HepG2 (cell line): Measurements from ENCODE around the gene ORC3. TPM values are rescaled to one million over a fixed set of nuclear protein-coding genes. Genes with fewer than 3 reads are reported as not detected.

Experiments used
- CEBPG ChIP-seq: IDR thresholded peaks from 2 replicates; pipeline ENCODE4 v1.6.1; 2016
- CREM ChIP-seq, 2 experiments: sonication (generic) in 1 of 2; formaldehyde crosslinking in 1 of 2; IDR thresholded peaks; 2 replicates each; pipeline versions ENCODE4 v1.4.0 to v1.6.1; 2016 to 2020; ENCODE audit warnings: antibody characterized with exemption in 1 of 2, mild to moderate bottlenecking in 1 of 2, missing genetic modification reagents in 1 of 2
- FIP1L1 ChIP-seq: fragments of 200-400 bp; formaldehyde crosslinking; IDR thresholded peaks from 2 replicates; pipeline ENCODE4 v1.6.1; 2018; ENCODE audit warnings: low read depth, mild to moderate bottlenecking, low read length, moderate library complexity, borderline replicate concordance; ENCODE audit not compliant: insufficient read depth
- FOXO1 ChIP-seq: sonication (generic); formaldehyde crosslinking; IDR thresholded peaks from 2 replicates; pipeline ENCODE4 v1.4.0; 2020; ENCODE audit warnings: missing genetic modification reagents
- IRF2 ChIP-seq: IDR thresholded peaks from 2 replicates; pipeline ENCODE4 v1.6.1; 2018; ENCODE audit warnings: missing genetic modification reagents, missing compliant biosample characterization
- ISL2 ChIP-seq: sonication (generic); formaldehyde crosslinking; IDR thresholded peaks from 2 replicates; pipeline ENCODE4 v1.5.0; 2020; ENCODE audit warnings: missing genetic modification reagents
- JUNB ChIP-seq: sonication (generic); formaldehyde crosslinking; IDR thresholded peaks from 2 replicates; pipeline ENCODE4 v1.8.0; 2022; ENCODE audit warnings: missing genetic modification reagents, mild to moderate bottlenecking, borderline replicate concordance
- KDM6A ChIP-seq: IDR thresholded peaks from 2 replicates; pipeline ENCODE4 v1.6.1; 2016; ENCODE audit warnings: low read depth
- KLF6 ChIP-seq: IDR thresholded peaks from 2 replicates; pipeline ENCODE4 v1.8.0; 2016; ENCODE audit warnings: missing biosample characterization, missing genetic modification reagents
- MIER2 ChIP-seq: IDR thresholded peaks from 2 replicates; pipeline ENCODE4 v1.6.1; 2016; ENCODE audit warnings: missing biosample characterization, missing genetic modification reagents
- NBN ChIP-seq: fragments of 450-650 bp; conservative IDR thresholded peaks from 2 replicates; pipeline ENCODE4 v1.6.1; 2017
- NONO ChIP-seq, 2 experiments: fragments of 450-650 bp in 1 of 2; sonication (generic) in 1 of 2; formaldehyde crosslinking in 1 of 2; IDR thresholded peaks in 1 of 2; conservative IDR thresholded peaks in 1 of 2; 2 replicates each; pipeline versions ENCODE4 v1.6.1 to v1.8.0; 2017 to 2022; ENCODE audit warnings: mild to moderate bottlenecking in 1 of 2, missing genetic modification reagents in 1 of 2, moderate library complexity in 1 of 2
- PBX3 ChIP-seq: sonication (generic); formaldehyde crosslinking; IDR thresholded peaks from 2 replicates; pipeline ENCODE4 v1.8.1; 2023; ENCODE audit warnings: missing genetic modification reagents, inconsistent platforms, borderline replicate concordance
- PHF20 ChIP-seq: sonication (generic); formaldehyde crosslinking; IDR thresholded peaks from 2 replicates; pipeline ENCODE4 v1.5.0; 2020; ENCODE audit warnings: mild to moderate bottlenecking, missing genetic modification reagents
- POLR2G ChIP-seq: fragments of 200-400 bp; formaldehyde crosslinking; IDR thresholded peaks from 2 replicates; pipeline ENCODE4 v1.6.1; 2018; ENCODE audit warnings: mild to moderate bottlenecking, low read depth, low read length, moderate library complexity
- PPARG ChIP-seq: conservative IDR thresholded peaks from 2 replicates; pipeline ENCODE4 v1.6.1; 2016; ENCODE audit warnings: missing biosample characterization, missing genetic modification reagents
- RAD21 ChIP-seq: fragments of 450-650 bp; formaldehyde crosslinking; IDR thresholded peaks from 2 replicates; pipeline ENCODE4 v1.5.0; 2020; ENCODE audit warnings: mild to moderate bottlenecking
- RBM22 ChIP-seq: fragments of 200-400 bp; formaldehyde crosslinking; optimal IDR thresholded peaks from 2 replicates; pipeline ENCODE3; 2017; ENCODE audit warnings: mild to moderate bottlenecking, low read length, moderate library complexity
- SALL2 ChIP-seq: sonication (generic); formaldehyde crosslinking; IDR thresholded peaks from 2 replicates; pipeline ENCODE4 v1.8.1; 2023; ENCODE audit warnings: mild to moderate bottlenecking, missing genetic modification reagents, inconsistent platforms
- SMAD9 ChIP-seq: sonication (generic); formaldehyde crosslinking; IDR thresholded peaks from 2 replicates; pipeline ENCODE4 v1.5.1; 2020; ENCODE audit warnings: mild to moderate bottlenecking, missing genetic modification reagents
- SMYD3 ChIP-seq: sonication (generic); formaldehyde crosslinking; IDR thresholded peaks from 2 replicates; pipeline ENCODE4 v1.8.1; 2023; ENCODE audit warnings: mild to moderate bottlenecking, missing genetic modification reagents
- SNAI1 ChIP-seq: sonication (generic); formaldehyde crosslinking; IDR thresholded peaks from 2 replicates; pipeline ENCODE4 v1.5.0; 2020; ENCODE audit warnings: mild to moderate bottlenecking, missing genetic modification reagents, borderline replicate concordance
- TCF7 ChIP-seq: sonication (generic); IDR thresholded peaks from 2 replicates; pipeline ENCODE4 v1.6.1; 2016; ENCODE audit warnings: antibody characterized with exemption, low read depth
- THAP11 ChIP-seq: IDR thresholded peaks from 2 replicates; pipeline ENCODE4 v1.6.1; 2016; ENCODE audit warnings: missing biosample characterization, missing genetic modification reagents
- ZNF570 ChIP-seq: sonication (generic); formaldehyde crosslinking; IDR thresholded peaks from 2 replicates; pipeline ENCODE4 v1.4.0; 2020; ENCODE audit warnings: mild to moderate bottlenecking, missing genetic modification reagents, borderline replicate concordance
- ZSCAN25 ChIP-seq: sonication (generic); formaldehyde crosslinking; IDR thresholded peaks from 2 replicates; pipeline ENCODE4 v1.8.0; 2022; ENCODE audit warnings: mild to moderate bottlenecking, missing genetic modification reagents
- polyA plus RNA-seq, 8 experiments: library from polyadenylated mRNA; depleted of rRNA in 3 of 8; stranded (reverse) in 7 of 8; unstranded in 1 of 8; fragments of >200 nt; fragmentation: Illumina TruSeq in 4 of 8; extraction: Trizol in 4 of 8; gene quantifications; 2 replicates each; pipeline versions ENCODE4 v1.2.1 to v1.2.3, GENCODE V29; 2011 to 2016; ENCODE audit warnings: low read depth in 4 of 8, missing spikeins in 1 of 8, mixed read lengths in 1 of 8; ENCODE audit not compliant: insufficient read depth in 1 of 8
- total RNA-seq, 5 experiments: library from RNA; depleted of rRNA; stranded (reverse); fragments of >200 nt; fragmentation: Illumina TruSeq; extraction: Trizol; gene quantifications; 2 replicates each; pipeline ENCODE4 v1.2.3, GENCODE V29; 2016; ENCODE audit warnings: low read depth in 1 of 5
- TF ChIP-seq, protein P1 (sequence below): sonication (generic); formaldehyde crosslinking; IDR thresholded peaks from 2 replicates; pipeline ENCODE4 v1.4.0; 2020; ENCODE audit warnings: mild to moderate bottlenecking, missing genetic modification reagents
- TF ChIP-seq, protein P2 (sequence below): sonication (generic); formaldehyde crosslinking; IDR thresholded peaks from 2 replicates; pipeline ENCODE4 v1.5.1; 2020; ENCODE audit warnings: mild to moderate bottlenecking, moderate library complexity, missing genetic modification reagents

Gene ORC3
- total and polyA plus RNA-seq, 2 of the 13 experiments (the other 11 are each of a cell fraction or from before 2014, with no cell fraction given), result 21.8 to 43.5 TPM

GRCh38 chr6:87583822-87584221, 6.1 kb upstream of the ORC3 start (continued):
- TF ChIP-seq KDM6A (0 out of 2 replicates have a peak, but pooled peaks have one; percentile 20), CEBPG (CRISPR knock-in tag) (peak; percentile 53; the same call in 1 of the 2 replicates), PBX3 (CRISPR knock-in tag) (no peak), ZNF570 (CRISPR knock-in tag) (no peak), FIP1L1 (no peak), FOXO1 (CRISPR knock-in tag) (peak; percentile 83), NONO (IDR thresholded peaks at IDR 0.05) (no peak), NONO (CRISPR knock-in tag; conservative IDR thresholded peaks at IDR 0.05) (no peak), ISL2 (peak; percentile 95), TCF7 (peak; percentile 79), THAP11 (peak; percentile 57; the same call in 1 of the 2 replicates), SNAI1 (CRISPR knock-in tag) (no peak), JUNB (CRISPR knock-in tag) (no peak), MIER2 (CRISPR knock-in tag) (0 out of 2 replicates have a peak, but pooled peaks have one; percentile 20), IRF2 (CRISPR knock-in tag) (0 out of 2 replicates have a peak, but pooled peaks have one; percentile 63), NBN (no peak), SMAD9 (no peak), PPARG (CRISPR knock-in tag) (peak; percentile 96), KLF6 (CRISPR knock-in tag) (0 out of 2 replicates have a peak, but pooled peaks have one; percentile 29), PHF20 (CRISPR knock-in tag) (no peak), ZSCAN25 (CRISPR knock-in tag) (no peak), CREM (IDR thresholded peaks at IDR 0.05) (peak; percentile 87), CREM (CRISPR knock-in tag; IDR thresholded peaks at IDR 0.05) (no peak), RBM22 (no peak), RAD21 (CRISPR knock-in tag) (no peak), SMYD3 (no peak), POLR2G (no peak), SALL2 (CRISPR knock-in tag) (no peak)
- TF ChIP-seq, protein P1, sequence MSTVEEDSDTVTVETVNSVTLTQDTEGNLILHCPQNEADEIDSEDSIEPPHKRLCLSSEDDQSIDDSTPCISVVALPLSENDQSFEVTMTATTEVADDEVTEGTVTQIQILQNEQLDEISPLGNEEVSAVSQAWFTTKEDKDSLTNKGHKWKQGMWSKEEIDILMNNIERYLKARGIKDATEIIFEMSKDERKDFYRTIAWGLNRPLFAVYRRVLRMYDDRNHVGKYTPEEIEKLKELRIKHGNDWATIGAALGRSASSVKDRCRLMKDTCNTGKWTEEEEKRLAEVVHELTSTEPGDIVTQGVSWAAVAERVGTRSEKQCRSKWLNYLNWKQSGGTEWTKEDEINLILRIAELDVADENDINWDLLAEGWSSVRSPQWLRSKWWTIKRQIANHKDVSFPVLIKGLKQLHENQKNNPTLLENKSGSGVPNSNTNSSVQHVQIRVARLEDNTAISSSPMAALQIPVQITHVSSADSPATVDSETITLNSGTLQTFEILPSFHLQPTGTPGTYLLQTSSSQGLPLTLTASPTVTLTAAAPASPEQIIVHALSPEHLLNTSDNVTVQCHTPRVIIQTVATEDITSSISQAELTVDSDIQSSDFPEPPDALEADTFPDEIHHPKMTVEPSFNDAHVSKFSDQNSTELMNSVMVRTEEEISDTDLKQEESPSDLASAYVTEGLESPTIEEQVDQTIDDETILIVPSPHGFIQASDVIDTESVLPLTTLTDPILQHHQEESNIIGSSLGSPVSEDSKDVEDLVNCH (CRISPR knock-in tag), result no peak
- TF ChIP-seq, protein P2, sequence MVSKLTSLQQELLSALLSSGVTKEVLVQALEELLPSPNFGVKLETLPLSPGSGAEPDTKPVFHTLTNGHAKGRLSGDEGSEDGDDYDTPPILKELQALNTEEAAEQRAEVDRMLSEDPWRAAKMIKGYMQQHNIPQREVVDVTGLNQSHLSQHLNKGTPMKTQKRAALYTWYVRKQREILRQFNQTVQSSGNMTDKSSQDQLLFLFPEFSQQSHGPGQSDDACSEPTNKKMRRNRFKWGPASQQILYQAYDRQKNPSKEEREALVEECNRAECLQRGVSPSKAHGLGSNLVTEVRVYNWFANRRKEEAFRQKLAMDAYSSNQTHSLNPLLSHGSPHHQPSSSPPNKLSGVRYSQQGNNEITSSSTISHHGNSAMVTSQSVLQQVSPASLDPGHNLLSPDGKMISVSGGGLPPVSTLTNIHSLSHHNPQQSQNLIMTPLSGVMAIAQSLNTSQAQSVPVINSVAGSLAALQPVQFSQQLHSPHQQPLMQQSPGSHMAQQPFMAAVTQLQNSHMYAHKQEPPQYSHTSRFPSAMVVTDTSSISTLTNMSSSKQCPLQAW (CRISPR knock-in tag), result no peak
